GM12875 (cell line): ENCODE data around the gene RBP7.
"Not testable (repeated sequence)": the region's sequence is repeated elsewhere in the genome, so short reads cannot be mapped to it uniquely, and the experiment has no call there.

Source experiments
- H3K4me3 ChIP-seq: one replicate; pipeline ENCODE4 v1.5.1; 2011; ENCODE audit warnings: low read depth, low read length, control low read depth
- CTCF ChIP-seq: IDR thresholded peaks from 2 replicates; pipeline ENCODE4 v1.5.1; 2011; ENCODE audit warnings: low read depth, mild to moderate bottlenecking, control low read depth, inconsistent platforms, low read length, moderate library complexity, borderline replicate concordance; ENCODE audit not compliant: insufficient read depth

The RBP7 gene

GRCh38 chr1:9990944-9991343 lies 6.1 kb upstream of the RBP7 start:
- no peak overlapping the region for H3K4me3 ChIP-seq
- no peak for TF ChIP-seq CTCF

GRCh38 chr1:9992910-9993309 lies 4.1 kb upstream of the RBP7 start:
- H3K4me3 ChIP-seq: no peak overlapping the region
- TF ChIP-seq CTCF: no peak

GRCh38 chr1:9993561-9994075 lies 3.4 kb upstream of the RBP7 start:
- H3K4me3 ChIP-seq: no peak overlapping the region
- no peak for TF ChIP-seq CTCF

GRCh38 chr1:10001016-10001665 lies 4.1 kb downstream of the RBP7 start:
- TF ChIP-seq CTCF: no peak
- H3K4me3 ChIP-seq: no peak overlapping the region

GRCh38 chr1:10005248-10005647 lies 8.2 kb downstream of the RBP7 start:
- not testable (repeated sequence) for H3K4me3 ChIP-seq

- no peak overlapping the region for H3K4me3 ChIP-seq
- TF ChIP-seq CTCF: no peak
These were observed 10.1 kb downstream of the RBP7 start for GRCh38 chr1:10007169-10007568.

- H3K4me3 ChIP-seq: no peak overlapping the region
- no peak for TF ChIP-seq CTCF
These were observed 17.0 kb downstream of the RBP7 start for GRCh38 chr1:10014016-10014415.

- no peak overlapping the region for H3K4me3 ChIP-seq
- TF ChIP-seq CTCF: no peak
These were observed 22.5 kb downstream of the RBP7 start for GRCh38 chr1:10019561-10019960.
